CD4-positive, alpha-beta memory T cell (primary cell): ENCODE data around the gene OCIAD1. TPM values are rescaled to one million over a fixed set of nuclear protein-coding genes. Genes with fewer than 3 reads are reported as not detected.
"Not testable (repeated sequence)": the region's sequence is repeated elsewhere in the genome, so short reads cannot be mapped to it uniquely, and the experiment has no call there.

Source experiments
- CTCF ChIA-PET: fragments of 350-600 bp; sonication (Branson Sonifier 250); formaldehyde crosslinking; loops from one replicate; lab custom pipeline; 2021; ENCODE audit warnings: inconsistent platforms; ENCODE audit not compliant: partially characterized antibody; lab: Charles Lee
- POLR2A ChIA-PET: fragments of 350-600 bp; sonication (Branson Sonifier 250); formaldehyde crosslinking; loops from one replicate; lab custom pipeline; 2021; ENCODE audit not compliant: partially characterized antibody; lab: Charles Lee
- DNase-seq, 5 donors: peaks; one replicate each; pipeline versions ENCODE4 v3.0.0 to v3.0.0-alpha.2; 2020 to 2022; ENCODE audit warnings: mixed read lengths in 1 of 5
- H3K27ac ChIP-seq: one replicate; pipeline ENCODE4 v1.7.0; 2013; ENCODE audit warnings: low read depth, low read length
- H3K27me3 ChIP-seq: 2 replicates; pipeline ENCODE4 v1.7.0; 2013; ENCODE audit warnings: mild to moderate bottlenecking, low read length, moderate library complexity; ENCODE audit not compliant: insufficient read depth
- H3K36me3 ChIP-seq: 2 replicates; pipeline ENCODE4 v1.7.0; 2013; ENCODE audit warnings: mild to moderate bottlenecking, low read length, moderate library complexity; ENCODE audit not compliant: insufficient read depth
- H3K4me1 ChIP-seq: 2 replicates; pipeline ENCODE4 v1.7.0; 2013; ENCODE audit warnings: mild to moderate bottlenecking, low read length, moderate library complexity; ENCODE audit not compliant: insufficient read depth
- H3K4me3 ChIP-seq, 2 donors: one replicate each; pipeline ENCODE4 v1.7.0; 2013; ENCODE audit warnings: low read length in 2 of 2, mild to moderate bottlenecking in 1 of 2
- H3K9me3 ChIP-seq, 2 donors: one replicate each; pipeline ENCODE4 v1.7.0; 2013; ENCODE audit warnings: low read length in 2 of 2, control low read depth in 1 of 2; ENCODE audit not compliant: control insufficient read depth in 1 of 2
- H3K27ac Mint-ChIP-seq, 7 donors: one replicate each; pipeline ENCODE4 v1.8.0; 2020 to 2021; ENCODE audit warnings: mixed read lengths in 7 of 7, mild to moderate bottlenecking in 6 of 7, inconsistent platforms in 3 of 7, moderate library complexity in 3 of 7
- H3K27me3 Mint-ChIP-seq, 2 donors: one replicate each; pipeline ENCODE4 v1.8.0; 2020 to 2021; ENCODE audit warnings: mixed read lengths in 2 of 2
- H3K36me3 Mint-ChIP-seq, 2 donors: one replicate each; pipeline ENCODE4 v1.8.0; 2020 to 2021; ENCODE audit warnings: mixed read lengths in 2 of 2, inconsistent platforms in 1 of 2, mild to moderate bottlenecking in 1 of 2
- H3K4me1 Mint-ChIP-seq, 4 donors: one replicate each; pipeline ENCODE4 v1.8.0; 2020 to 2021; ENCODE audit warnings: mixed read lengths in 4 of 4, mild to moderate bottlenecking in 1 of 4
- H3K4me3 Mint-ChIP-seq, 8 donors: one replicate each; pipeline ENCODE4 v1.8.0; 2020 to 2021; ENCODE audit warnings: mixed read lengths in 8 of 8, mild to moderate bottlenecking in 7 of 8, moderate library complexity in 6 of 8, inconsistent platforms in 3 of 8
- H3K9me3 Mint-ChIP-seq, 8 donors: one replicate each; pipeline ENCODE4 v1.8.0; 2020 to 2021; ENCODE audit warnings: mixed read lengths in 8 of 8, mild to moderate bottlenecking in 5 of 8, inconsistent platforms in 3 of 8, moderate library complexity in 1 of 8
- intact Hi-C: fragments of 100-400 bp; cut with micrococcal nuclease; formaldehyde crosslinking; loops from one replicate; pipeline ENCODE4 v1.15.1; 2023
- polyA plus RNA-seq, 2 donors: library from polyadenylated mRNA; unstranded; fragments of 300-500 nt; fragmentation: Illumina TruSeq; gene quantifications; one replicate each; pipeline ENCODE4 v1.2.3, GENCODE V29; 2021
- total RNA-seq, 2 experiments: library from RNA; stranded (reverse); gene quantifications; one replicate each; pipeline ENCODE4 v1.2.3, GENCODE V29; 2021

Gene OCIAD1
- total and polyA plus RNA-seq, 4 experiments from 2014 or later, result 110 to 171 (median 142) TPM

DNA sequence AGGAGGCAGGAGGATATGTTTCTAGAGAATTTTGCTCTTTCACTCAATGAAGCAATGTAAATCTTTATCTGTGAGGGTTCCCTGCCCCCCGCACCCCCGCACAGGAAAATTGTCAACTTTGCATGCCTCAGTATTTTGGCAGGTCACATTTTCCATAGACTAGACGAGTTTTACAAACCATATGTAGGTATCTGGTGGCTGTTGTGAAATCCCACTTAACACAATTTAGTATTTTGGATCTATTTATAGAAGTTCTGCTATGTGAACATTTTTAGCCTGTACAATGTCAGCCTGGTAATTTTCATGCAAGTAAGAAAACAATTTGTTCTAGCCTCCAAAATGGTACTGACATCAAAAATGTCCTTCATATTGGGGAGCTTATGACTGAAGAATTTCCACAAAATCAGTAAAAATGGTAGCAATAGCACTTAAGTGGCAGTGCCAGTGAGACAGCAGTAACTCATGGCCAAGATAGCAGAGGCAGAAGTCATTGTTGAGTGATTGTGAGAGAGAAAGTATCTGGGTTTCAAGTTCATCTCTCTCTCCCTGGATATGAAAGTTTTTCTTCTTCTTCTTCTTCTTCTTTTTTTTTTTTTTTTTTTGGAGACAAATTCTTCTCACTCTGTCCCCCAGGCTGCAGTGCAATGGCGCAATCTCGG is 38.4 kb upstream of the OCIAD1 start:
- H3K27ac ChIP-seq, result no peak overlapping the region
- H3K27me3 ChIP-seq, result no peaks in the 10 kb centered on the region
- DNase-seq, result no peak
- Mint-ChIP-seq H3K27me3 (no peaks in the 10 kb centered on the region), H3K4me1 (no peaks in the 10 kb centered on the region), H3K9me3 (no peaks in the 10 kb centered on the region), H3K36me3 (no peaks in the 10 kb centered on the region), H3K4me3 (no peak overlapping the region), H3K27ac (no peak overlapping the region)
- intact Hi-C loops, result no loop called here
- ChIA-PET CTCF (interaction anchor here (0.7 kb wide), 1 partner anchor 21 kb away, joined by 3 read pairs; no protein-coding TSS in a partner anchor), POLR2A (no interaction called here)
- no peaks in the 10 kb centered on the region for H3K36me3 ChIP-seq
- no peaks in the 10 kb centered on the region for H3K4me1 ChIP-seq
- no peaks in the 10 kb centered on the region for H3K9me3 ChIP-seq
- H3K4me3 ChIP-seq, result no peak overlapping the region

DNA sequence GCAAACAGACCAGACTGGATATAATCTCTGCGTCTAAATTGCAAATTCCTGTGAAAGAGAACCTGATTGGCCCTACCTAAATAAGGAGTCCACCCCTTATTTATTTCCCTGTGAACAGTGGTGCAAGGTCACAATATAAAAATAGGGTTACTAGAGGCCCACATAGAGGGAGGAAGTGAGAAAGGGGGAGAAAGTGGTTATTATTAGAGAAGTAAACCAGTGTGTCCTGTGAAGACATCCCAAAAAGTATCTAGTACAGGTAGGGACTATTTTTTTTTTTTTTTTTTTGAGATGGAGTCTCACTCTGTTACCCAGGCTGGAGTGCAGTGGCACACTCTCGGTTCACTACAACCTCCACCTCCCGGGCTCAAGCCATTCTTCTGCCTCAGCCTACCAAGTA is 35.8 kb upstream of the OCIAD1 start:
- DNase-seq, result no peak
- CTCF ChIA-PET, result no interaction called here
- Histone ChIP-seq H3K9me3 (no peaks in the 10 kb centered on the region), H3K27ac (no peak overlapping the region), H3K4me1 (no peaks in the 10 kb centered on the region), H3K4me3 (no peak overlapping the region), H3K36me3 (no peaks in the 10 kb centered on the region), H3K27me3 (no peaks in the 10 kb centered on the region)
- Mint-ChIP-seq H3K4me1 (peaks cover 0 to 1% (median 0%) of the 10 kb centered on the region in 4 donors), H3K4me3 (no peak overlapping the region), H3K36me3 (no peaks in the 10 kb centered on the region), H3K27ac (no peak overlapping the region), H3K27me3 (peaks cover 1 to 2% of the 10 kb centered on the region in 2 donors), H3K9me3 (no peaks in the 10 kb centered on the region)
- intact Hi-C loops, result no loop called here
- POLR2A ChIA-PET, result no interaction called here

DNA sequence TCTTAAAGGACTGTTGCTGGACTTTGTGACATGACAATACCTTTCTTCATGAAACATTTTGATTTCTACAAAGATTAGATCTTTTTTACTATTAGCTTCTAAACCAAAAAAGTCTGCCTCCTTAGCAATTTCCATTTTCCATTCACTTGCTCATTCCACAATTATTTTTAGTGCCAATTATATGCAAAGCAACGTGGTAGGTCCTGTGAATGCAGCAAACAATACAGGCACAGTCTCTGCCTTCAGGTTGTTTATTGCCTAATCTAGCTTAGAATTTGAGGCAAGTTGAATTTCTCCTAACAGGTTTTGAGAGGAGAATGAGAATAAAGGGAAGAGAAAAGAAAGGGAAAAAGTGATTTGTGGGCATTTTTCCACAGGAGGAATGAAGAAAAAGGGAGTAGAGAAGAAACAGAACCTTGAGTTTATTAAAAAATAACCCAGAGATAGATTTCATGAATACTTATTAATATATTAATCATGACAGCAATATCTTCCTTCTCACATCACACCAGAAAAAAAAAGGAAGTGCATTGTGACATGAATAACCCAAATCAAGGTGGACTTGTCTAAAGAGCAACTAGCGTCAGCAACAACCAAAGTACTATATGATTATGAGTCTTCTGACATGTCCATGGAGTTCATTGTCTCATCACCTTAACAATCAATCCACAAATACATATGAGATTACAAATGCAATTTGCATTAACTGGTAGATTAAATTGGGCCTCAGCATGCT is 34.5 kb upstream of the OCIAD1 start:
- no peaks in the 10 kb centered on the region for H3K9me3 ChIP-seq
- no peaks in the 10 kb centered on the region for H3K4me1 ChIP-seq
- no peaks in the 10 kb centered on the region for H3K36me3 ChIP-seq
- no peaks in the 10 kb centered on the region for H3K27me3 ChIP-seq
- H3K4me3 Mint-ChIP-seq, result no peak overlapping the region
- intact Hi-C loops, result no loop called here
- H3K36me3 Mint-ChIP-seq, result no peaks in the 10 kb centered on the region
- POLR2A ChIA-PET, result no interaction called here
- CTCF ChIA-PET, result no interaction called here
- no peaks in the 10 kb centered on the region for H3K9me3 Mint-ChIP-seq
- no peak overlapping the region for H3K4me3 ChIP-seq
- peaks cover 1 to 2% of the 10 kb centered on the region in 2 donors for H3K27me3 Mint-ChIP-seq
- DNase-seq, result no peak
- H3K27ac Mint-ChIP-seq, result no peak overlapping the region
- H3K4me1 Mint-ChIP-seq, result peaks cover 0 to 1% (median 0%) of the 10 kb centered on the region in 4 donors
- no peak overlapping the region for H3K27ac ChIP-seq

DNA sequence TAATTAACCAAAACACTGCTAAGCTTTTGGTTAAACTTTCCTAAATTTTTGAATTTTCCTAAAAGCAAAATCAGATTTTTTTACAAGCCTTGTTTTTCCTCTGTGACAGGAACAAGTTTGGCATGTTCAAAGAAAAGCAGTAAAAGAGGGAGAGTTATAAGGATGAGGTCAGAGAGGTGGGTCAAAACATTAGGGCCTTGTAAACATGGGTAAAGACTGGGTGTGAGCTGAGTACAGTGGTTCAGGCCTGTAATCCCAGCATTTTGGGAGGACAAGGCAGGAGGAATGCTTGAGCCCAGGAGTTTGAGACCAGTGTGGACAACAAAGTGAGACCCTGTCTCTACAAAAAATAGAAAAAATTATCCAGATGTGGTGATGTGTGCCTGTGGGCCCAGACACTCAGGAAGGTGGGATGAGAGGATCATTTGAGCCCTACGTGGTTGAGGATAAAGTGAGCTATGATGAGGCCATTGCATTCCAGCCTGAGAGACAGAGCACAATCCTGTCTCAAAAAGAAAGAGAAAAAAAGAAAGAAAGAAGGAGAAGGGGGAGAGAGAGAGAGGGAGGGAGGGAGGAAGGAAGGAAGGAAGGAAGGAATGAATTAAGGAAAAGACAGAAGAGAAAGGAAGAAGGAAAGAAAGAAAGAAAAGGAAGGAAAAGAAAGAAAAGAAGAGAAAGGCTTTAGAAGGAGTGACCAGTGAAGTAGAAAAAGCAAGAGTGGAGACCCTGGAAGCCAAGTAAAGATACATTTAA is 33.8 kb upstream of the OCIAD1 start:
- Histone ChIP-seq H3K27ac (no peak overlapping the region), H3K4me1 (no peaks in the 10 kb centered on the region), H3K9me3 (no peaks in the 10 kb centered on the region), H3K4me3 (no peak overlapping the region), H3K27me3 (no peaks in the 10 kb centered on the region), H3K36me3 (no peaks in the 10 kb centered on the region)
- CTCF ChIA-PET, result no interaction called here
- Mint-ChIP-seq H3K4me3 (no peak overlapping the region), H3K9me3 (no peaks in the 10 kb centered on the region), H3K27ac (no peak overlapping the region), H3K36me3 (no peaks in the 10 kb centered on the region), H3K4me1 (peaks cover 0 to 1% (median 0%) of the 10 kb centered on the region in 4 donors), H3K27me3 (peaks cover 1 to 2% of the 10 kb centered on the region in 2 donors)
- no peak for DNase-seq
- POLR2A ChIA-PET, result no interaction called here
- intact Hi-C loops, result no loop called here

DNA sequence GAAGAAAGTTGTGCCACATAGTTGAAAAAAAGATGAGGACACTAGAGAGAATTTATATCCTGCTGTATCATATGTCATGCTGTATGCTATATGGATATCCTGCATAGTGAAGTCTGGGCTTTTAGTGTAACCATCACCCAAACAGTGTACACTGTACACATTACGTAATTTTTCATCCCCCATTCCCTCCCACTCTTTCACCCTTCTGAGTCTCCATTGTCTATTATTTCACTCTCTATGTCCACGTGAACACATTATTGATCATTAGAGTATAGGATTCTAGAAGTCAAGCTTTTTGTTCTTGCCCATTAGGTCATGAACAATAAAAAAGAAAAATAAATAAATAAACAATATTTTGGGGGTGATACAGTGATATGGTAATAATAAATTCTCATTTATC is 32.8 kb upstream of the OCIAD1 start:
- H3K27ac ChIP-seq, result no peak overlapping the region
- no peaks in the 10 kb centered on the region for H3K27me3 ChIP-seq
- Mint-ChIP-seq H3K9me3 (no peaks in the 10 kb centered on the region), H3K4me3 (no peak overlapping the region), H3K36me3 (no peaks in the 10 kb centered on the region), H3K27ac (no peak overlapping the region), H3K27me3 (peaks cover 1 to 2% of the 10 kb centered on the region in 2 donors), H3K4me1 (peaks cover 0 to 1% (median 0%) of the 10 kb centered on the region in 4 donors)
- H3K9me3 ChIP-seq, result no peaks in the 10 kb centered on the region
- H3K4me3 ChIP-seq, result no peak overlapping the region
- POLR2A ChIA-PET, result no interaction called here
- no peaks in the 10 kb centered on the region for H3K4me1 ChIP-seq
- CTCF ChIA-PET, result no interaction called here
- intact Hi-C loops, result no loop called here
- H3K36me3 ChIP-seq, result no peaks in the 10 kb centered on the region
- DNase-seq, result no peak

DNA sequence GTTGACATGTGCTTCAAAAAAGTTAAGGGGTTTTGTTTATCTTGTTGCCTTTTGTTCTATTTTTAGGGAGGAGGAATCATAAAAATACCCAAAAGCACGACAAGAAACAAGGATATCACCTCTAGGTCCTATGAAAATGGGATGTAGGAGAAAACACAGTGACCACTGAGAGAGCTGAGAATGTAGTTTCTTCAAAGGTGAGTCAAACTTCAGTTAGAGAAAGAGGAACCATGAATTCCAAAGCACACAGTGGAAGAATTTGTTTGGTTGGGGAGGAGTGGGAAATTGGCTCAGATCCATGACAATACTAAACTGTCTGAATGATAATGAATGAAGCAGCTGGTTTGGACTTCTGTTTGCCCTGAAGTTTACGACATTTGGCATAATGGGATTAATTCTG is 31.7 kb upstream of the OCIAD1 start:
- CTCF ChIA-PET, result no interaction called here
- no peak for DNase-seq
- no peaks in the 10 kb centered on the region for H3K9me3 ChIP-seq
- H3K27ac Mint-ChIP-seq, result no peak overlapping the region
- no peaks in the 10 kb centered on the region for H3K9me3 Mint-ChIP-seq
- intact Hi-C loops, result no loop called here
- H3K27ac ChIP-seq, result no peak overlapping the region
- no peaks in the 10 kb centered on the region for H3K4me1 ChIP-seq
- H3K4me3 ChIP-seq, result no peak overlapping the region
- H3K4me1 Mint-ChIP-seq, result peaks cover 0 to 1% (median 0%) of the 10 kb centered on the region in 4 donors
- H3K36me3 ChIP-seq, result no peaks in the 10 kb centered on the region
- H3K4me3 Mint-ChIP-seq, result no peak overlapping the region
- POLR2A ChIA-PET, result interaction anchor here (0.7 kb wide), 1 partner anchor 856 kb away, joined by 3 read pairs; no protein-coding TSS in a partner anchor
- peaks cover 1 to 2% of the 10 kb centered on the region in 2 donors for H3K27me3 Mint-ChIP-seq
- H3K27me3 ChIP-seq, result no peaks in the 10 kb centered on the region
- H3K36me3 Mint-ChIP-seq, result no peaks in the 10 kb centered on the region

DNA sequence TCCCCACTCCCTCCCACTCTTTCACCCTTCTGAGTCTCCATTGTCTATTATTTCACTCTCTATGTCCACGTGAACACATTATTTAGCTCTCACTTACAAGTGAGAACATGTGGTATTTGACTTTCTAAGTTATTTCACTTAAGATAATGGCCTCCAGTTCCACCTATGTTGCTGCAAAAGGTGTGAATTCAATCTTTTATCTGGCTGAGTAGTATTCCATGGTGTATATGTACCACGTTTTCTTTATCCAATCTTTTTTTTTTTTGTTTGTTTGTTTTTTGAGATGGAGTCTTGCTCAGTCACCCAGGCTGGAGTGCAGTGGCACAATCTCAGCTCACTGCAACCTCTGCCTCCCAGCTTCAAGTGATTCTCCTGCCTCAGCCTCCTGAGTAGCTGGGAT is 30.7 kb upstream of the OCIAD1 start:
- H3K9me3 ChIP-seq, H3K4me1 Mint-ChIP-seq, CTCF ChIA-PET, H3K36me3 Mint-ChIP-seq, H3K4me3 ChIP-seq, POLR2A ChIA-PET, DNase-seq, H3K9me3 Mint-ChIP-seq, H3K4me3 Mint-ChIP-seq, H3K27me3 Mint-ChIP-seq, intact Hi-C loops, H3K27ac ChIP-seq, H3K36me3 ChIP-seq, H3K4me1 ChIP-seq, H3K27me3 ChIP-seq: not testable (repeated sequence)
- peak overlapping the region in 1 of 7 donors; percentile 29 for H3K27ac Mint-ChIP-seq
